GM19023 (cell line): Measurements from ENCODE around the gene HECTD4.
"Not testable (repeated sequence)": the region's sequence is repeated elsewhere in the genome, so short reads cannot be mapped to it uniquely, and the experiment has no call there.

Experiments
- ATAC-seq: cut with Tn5 transposase; IDR thresholded peaks from one replicate; pipeline ENCODE4 v1.9.1; 2021; ENCODE audit warnings: mild to moderate bottlenecking, moderate library complexity; ENCODE audit not compliant: unreplicated experiment

The HECTD4 gene

DNA sequence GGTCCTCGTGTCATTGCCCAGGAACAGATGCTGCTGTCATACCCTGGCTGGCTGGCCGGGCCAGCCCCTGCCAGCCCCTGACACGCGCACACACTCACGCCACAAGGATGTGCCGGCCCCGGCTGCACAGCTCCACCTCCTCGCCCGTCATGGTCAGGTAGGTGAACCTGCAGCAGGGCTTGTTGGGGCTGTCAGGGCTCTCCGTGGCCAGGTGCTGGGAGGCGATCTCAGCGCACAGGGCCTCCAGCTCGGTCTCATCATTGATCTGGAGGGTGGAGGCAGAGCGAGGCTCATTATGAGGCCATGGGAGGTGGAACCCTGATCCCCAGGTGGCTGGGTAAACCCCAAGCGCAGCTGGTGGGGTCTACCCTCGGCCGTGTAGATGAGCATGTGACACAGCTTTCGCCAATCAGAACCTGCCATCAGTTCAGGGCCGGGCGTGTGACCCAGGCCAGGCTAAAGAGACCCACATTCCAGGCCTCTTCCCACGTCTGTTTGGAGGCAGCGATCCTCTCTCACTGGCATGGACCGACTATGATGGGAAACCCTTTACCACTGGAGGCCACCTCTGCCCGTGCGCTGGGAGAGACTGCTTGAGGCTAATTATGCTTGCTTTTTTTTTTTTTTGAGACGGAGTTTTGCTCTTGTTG is 218.1 kb downstream of the HECTD4 start:
- no peak for ATAC-seq

DNA sequence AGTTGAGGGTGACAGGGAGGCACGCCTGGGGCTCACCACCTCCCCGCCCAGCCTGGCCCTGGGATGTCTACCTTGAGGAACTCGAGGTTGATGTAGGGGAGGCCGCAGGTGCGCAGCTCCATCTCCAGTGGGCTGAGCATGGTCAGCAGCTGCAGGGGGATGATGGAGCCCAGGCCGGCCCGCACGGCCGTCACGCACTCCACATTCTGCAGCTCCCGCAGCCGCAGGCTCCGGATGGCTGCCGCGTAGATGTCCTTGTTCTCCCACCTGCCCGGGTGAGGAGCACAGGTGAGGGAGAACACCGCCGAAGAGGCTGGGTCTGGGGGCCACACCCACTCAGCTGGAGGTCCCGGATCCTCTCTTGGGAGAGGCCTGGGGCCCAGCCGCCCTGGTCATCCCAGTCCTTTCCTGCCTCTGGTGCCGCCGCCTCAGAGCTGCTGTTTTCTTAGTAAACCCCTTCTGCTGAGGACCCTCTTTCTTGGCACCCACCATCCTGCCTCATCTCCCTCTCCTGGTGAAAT is 218.7 kb downstream of the HECTD4 start:
- no peak for ATAC-seq

DNA sequence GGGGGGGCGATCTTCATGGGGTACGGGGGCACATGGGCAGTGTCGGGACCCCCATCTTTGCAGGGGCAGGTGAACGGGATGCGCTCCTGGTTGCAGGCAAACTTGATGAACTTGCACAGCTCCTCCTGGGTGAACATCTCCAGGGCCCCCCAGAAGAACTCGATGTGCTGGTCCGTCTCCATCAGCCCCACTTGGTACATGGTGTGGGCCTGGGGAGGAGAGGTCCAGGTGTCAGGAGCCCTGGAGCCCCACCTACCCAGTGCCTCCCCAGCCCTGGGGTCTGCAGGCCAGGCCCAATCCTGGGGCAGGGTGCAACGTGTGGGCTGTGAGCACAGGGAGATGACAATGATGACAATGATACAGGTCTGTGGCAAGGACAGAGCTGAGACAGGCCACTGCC is 219.2 kb downstream of the HECTD4 start:
- no peak for ATAC-seq

DNA sequence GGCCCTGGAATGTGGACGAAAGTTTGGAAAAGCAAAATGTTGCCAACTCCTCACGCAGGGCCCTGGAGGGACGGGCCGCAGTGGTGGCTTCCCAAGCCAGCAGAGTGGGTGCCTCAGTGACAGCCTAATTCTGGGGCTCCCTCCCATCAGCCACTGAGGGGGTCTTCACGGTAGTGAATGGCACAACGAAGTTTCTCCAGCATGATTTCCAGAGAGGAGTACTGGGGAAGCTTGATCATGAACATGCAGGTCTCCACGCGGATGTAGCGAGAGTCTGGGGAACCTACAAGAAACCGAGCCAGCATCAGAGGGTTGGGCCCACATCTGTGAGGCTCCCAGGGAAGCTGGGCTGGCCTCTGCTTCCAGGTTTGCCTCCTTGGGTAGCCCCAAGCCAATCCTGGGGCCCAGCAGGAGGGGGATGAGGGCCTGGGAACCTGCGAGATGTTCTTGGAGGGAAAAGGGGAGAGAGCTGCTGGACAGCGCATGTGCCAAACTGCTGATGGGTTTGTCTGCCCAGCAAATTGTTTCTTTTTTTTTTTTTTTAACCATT is 219.9 kb downstream of the HECTD4 start:
- ATAC-seq: no peak

DNA sequence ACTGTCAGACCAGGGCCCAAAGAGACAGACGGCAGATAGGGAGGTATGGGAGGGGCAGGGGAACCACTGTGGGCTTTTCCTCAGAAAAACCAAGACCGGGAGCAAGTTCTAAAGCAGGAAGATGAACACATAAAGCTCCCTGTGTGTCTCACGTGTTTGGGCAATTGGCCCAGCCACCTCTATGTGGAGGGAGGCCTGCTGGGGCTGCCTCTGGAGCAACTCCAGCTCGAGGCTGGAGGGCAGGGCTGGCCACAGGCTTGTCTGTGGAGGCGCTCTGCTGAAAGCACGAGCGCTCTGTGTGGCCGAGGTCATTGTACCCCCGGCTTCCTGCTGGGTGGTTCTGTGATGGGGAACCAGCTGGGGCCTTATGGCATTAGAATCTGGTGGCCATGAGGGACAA is 220.5 kb downstream of the HECTD4 start:
- no peak for ATAC-seq

DNA sequence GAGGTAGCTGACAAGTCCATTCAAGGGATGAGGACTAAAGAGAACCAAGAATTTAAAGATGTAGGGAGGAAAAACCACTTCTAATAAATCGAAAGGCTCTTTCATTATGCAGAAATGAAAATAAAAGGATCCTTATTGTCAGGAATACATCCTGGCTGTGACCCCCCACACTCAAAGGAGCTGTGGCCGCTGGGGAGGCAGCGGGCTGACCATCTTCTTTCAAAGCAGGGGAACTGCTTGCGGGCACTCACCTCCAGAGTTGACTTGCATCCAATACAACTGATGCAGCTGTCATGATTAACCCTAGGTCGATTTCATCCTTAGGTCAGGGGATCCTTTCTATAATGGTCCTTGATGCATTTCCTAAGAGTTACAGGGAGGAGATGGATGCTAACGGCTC is 221.6 kb downstream of the HECTD4 start:
- no peak for ATAC-seq

DNA sequence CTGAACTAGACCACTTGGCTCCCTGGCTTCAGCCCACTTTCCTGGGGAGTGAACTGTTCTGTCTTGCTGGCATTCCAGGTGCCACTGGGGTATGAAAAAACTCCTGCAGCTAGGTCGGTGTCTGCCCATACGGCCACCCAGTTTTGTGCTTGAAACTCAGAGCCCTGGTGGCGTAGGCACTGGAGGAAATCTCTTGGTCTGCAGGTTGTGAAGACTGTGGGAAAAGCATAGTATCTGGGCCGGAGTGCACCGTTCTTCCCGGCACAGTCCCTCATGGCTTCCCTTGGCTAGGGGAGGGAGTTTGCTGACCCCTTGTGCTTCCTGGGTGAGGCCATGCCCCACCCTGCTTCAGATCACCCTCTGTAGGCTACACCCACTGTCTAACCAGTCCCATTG is 223.1 kb downstream of the HECTD4 start:
- no peak for ATAC-seq

DNA sequence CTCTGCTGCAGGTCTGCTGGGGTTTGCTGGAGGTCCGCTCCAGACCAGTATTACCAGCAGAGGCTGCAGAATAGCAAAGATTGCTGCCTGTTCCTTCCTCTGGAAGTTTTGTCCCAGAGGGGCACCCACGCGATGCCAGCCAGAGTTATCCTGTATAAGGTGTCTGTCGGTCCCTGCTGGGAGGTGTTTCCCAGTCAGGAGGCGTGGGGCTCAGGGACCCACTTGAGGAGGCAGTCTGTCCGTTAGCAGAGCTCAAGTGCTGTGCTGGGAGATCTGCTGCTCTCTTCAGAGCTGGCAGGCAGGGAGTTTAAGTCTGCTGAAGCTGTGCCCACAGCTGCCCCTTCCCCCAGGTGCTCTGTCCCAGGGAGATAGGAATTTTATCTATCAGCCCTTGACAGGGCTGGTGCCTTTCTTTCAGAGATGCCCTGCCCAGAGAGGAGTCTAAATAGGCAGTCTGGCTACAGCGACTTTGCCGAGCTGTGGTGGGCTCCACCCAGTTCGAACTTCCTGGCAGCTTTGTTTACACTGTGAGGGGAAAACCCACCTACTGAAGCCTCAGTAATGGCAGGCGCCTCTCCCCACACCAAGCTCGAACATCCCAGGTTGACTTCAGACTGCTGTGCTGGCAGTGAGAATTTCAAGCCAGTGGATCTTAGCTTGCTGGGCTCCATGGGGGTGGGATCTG is 223.6 kb downstream of the HECTD4 start:
- ATAC-seq: not testable (repeated sequence)

DNA sequence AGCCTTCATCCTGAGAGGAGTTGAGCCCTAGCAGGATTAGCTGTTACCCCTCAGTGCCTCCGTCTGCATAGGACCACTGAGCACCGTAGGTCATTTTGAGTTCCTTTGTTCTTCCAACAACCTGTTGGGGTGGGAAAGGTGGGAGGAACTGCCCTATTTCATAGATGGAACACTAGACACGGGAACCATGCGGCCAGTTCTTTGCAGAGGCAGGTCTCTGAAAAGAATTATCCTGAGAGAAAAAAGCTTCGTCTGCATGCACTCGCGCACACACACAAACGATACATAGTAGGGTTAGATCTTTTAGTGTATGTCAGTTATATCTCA is 228.4 kb downstream of the HECTD4 start:
- no peak for ATAC-seq

DNA sequence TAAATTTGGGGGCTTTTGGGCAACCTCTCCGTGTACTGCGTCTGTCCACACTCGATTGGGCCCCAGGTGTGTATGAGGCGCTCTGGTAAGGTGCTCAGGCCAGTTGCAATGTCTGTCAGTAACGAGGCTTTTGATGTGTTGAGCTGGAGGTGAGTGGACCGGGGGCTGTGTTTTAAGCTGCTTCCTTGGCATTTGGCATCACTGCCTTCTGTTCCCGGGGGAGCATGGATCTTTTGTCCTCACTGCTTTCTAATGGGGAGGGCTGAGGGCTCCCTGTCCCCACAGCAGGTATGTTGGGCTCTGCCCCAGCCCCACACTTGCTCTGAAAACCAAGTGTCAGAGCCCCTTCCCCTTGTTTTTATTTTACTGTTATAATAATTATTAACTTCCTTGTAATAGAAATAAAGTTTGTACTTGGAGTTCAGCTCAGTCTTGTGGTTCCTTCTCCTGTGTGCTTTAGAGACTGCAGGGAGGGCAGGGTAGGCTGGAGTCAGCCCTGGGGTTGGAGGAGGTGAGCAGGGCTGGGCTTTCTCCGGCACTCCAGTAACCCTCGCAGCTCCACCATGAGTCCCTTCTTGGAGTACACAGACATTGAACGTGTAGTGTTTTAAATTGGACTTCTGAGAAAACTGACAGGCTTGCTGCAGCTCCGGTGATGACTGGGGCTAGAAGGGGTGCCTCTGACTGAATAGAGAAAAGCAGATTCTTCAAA is 228.9 kb downstream of the HECTD4 start:
- no peak for ATAC-seq

DNA sequence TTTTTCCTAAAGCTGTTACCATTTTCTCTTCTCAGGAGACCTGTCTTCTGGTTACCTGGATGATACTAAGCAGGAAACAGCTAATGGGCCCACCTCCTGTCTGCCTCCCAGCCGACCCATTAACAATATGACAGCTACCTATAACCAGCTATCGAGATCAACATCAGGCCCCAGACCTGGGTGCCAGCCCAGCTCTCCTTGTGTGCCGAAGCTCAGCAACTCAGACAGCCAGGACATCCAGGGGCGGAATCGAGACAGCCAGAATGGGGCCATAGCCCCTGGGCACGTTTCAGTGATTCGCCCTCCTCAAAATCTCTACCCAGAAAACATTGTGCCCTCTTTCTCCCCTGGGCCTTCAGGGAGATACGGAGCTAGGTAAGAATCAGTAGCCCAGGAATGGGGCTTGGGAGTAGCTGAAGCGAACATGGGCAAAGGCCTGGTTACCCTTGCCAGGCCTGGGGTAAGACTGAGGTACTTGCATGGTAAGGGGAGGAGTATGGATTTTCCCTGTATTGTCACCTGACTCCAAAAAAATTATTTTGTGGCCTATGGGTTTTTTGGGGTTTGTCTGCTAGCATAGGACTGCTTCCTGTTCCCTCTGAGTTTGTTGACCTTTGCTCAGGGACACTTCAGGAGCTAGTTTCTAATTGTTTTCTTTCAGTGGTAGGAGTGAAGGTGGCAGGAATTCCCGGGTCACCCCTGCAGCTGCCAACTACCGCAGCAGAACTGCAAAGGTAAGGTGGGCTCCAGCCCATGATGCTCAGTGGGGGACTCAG is 230.3 kb downstream of the HECTD4 start:
- no peak for ATAC-seq

DNA sequence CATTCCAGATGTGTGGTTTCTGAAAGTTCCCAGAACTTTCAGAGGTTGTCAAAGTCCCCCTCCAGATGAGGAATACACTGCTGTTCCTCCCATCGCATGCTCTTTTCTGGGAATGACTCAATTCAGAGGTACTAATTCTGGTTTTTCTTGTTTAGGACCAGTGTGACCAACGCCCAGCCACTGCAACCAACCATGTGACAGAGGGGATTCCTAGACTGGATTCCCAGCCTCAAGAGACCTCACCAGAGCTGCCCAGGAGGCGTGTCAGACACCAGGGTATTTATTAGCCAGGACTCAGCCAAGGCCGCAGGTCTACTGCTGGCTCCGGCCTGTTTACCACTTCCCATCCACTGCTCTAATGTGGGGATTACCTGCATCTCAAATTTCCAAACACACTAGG is 232.6 kb downstream of the HECTD4 start:
- ATAC-seq: no peak

DNA sequence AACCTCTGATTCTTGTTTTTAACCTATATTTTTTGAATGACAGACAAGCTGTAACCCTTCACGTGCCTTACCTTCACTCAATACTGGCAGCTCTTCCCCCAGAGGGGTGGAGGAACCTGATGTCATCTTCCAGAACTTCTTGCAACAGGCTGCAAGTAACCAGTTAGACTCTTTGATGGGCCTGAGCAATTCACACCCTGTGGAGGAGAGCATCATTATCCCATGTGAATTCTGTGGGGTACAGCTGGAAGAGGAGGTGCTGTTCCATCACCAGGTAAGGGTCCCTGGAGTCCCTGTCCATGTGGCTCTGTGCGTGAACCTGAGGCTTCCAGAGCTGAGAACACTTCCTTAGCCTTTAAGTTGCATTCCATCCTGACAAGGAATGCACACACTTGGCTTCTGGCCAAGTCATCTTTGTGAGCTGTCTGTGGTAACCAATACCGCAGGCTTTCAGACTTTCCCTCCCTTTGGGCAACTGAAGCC is 234.2 kb downstream of the HECTD4 start:
- ATAC-seq: no peak

DNA sequence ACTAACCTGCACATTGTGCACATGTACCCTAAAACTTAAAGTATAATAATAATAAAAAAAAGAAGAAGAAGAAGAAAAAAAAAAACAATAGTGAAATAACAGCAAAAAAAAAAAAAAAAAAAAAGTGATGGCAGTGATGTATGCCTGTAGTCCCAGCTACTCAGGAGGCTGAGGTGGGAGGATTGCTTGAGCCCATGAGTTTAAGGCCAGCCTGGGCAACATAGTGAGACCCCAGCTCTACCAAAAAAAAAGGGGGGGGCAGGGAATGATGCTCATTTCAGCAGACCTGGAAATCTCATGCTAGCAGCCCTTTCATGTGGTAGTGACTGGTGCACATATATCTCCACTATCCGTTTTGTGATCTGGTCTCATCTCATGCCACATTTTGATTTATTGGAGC is 236.1 kb downstream of the HECTD4 start:
- no peak for ATAC-seq

DNA sequence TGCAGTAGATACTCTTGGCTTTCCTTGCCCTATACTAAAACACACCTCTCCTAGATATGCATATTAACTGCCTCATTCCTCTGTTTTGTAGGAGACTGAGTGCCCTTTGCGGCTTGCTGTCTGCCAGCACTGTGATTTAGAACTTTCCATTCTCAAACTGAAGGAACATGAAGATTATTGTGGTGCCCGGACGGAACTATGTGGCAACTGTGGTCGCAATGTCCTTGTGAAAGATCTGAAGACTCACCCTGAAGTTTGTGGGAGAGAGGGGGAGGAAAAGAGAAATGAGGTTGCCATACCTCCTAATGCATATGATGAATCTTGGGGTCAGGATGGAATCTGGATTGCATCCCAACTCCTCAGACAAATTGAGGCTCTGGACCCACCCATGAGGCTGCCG is 241.5 kb downstream of the HECTD4 start:
- no peak for ATAC-seq

DNA sequence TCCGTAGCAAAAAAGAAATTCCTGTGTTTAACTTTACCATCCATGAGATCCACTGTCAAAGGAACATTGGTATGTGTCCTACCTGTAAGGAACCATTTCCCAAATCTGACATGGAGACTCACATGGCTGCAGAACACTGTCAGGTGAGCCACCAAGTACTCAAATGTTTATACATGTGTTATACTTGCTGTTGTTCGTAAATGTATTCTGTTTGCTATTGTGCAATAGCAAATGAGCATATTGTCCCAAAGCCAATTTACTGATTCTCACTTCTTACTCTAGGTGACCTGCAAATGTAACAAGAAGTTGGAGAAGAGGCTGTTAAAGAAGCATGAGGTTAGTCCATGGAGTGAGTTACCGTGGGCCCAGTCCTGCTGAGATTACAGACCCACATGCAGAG is 247.5 kb downstream of the HECTD4 start:
- ATAC-seq: no peak

DNA sequence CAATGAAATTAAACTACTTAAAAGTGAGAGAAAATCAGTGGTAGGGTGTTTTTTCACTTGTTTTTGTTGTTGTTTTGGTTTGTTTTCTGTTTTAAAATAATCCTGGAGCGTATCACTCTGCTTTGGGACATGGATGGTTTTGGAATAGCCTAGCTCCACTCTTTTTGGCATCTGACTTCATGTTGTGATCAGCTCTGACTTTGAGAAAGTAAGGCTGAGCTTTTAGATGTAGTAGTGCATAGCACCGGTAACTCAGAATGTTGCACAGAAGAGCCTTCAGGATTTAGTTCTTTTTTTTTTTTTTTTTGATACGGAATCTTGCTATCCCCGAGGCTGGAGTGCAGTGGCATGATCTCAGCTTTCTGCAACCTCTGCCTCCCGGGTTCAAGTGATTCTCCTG is 248.8 kb downstream of the HECTD4 start:
- no peak for ATAC-seq

DNA sequence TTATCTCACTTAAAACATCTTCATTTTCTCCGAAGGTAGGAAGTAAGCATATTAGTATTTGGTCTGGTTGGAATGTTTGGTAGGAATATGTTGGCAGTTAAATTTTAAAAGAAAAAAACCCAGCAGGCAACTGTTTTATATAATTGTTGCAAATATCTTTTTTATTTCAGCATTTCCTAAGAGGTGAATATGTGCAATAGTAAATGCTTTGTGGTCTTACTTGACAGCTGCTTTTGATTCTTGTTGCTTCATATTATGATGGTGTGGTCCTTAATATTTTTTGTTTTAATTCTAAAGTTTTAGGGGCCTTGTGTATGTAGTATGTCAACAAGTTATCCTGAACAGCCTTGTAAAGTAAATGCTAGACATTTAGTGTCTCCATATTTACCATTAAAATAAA is 250.5 kb downstream of the HECTD4 start:
- ATAC-seq: no peak

DNA sequence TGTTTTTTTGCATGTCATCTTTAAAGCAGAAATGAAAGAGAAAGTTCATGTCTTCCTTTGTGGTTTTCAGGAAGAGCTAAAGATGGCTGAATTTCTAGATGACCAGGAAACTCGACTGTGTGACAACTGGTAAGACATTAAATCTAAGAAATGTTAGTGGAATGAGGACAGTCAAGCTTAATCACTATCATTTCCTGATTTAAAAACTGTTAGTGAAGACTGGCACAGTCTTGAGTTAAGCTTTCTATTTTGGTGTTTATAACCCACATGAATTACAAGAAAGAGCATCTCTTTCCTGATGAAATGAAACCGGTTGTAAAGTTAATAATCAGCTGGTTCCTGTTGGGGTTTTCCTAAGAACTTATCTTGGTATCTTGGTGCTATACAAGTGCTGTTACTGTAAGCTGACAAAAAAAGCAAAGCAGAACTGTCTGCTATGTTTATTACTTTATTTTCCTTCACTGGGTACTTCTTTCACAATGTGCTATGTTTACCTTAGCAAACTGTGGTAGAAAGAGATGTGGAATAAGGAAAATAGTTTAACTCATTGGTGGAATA is 251.7 kb downstream of the HECTD4 start:
- ATAC-seq: no peak

DNA sequence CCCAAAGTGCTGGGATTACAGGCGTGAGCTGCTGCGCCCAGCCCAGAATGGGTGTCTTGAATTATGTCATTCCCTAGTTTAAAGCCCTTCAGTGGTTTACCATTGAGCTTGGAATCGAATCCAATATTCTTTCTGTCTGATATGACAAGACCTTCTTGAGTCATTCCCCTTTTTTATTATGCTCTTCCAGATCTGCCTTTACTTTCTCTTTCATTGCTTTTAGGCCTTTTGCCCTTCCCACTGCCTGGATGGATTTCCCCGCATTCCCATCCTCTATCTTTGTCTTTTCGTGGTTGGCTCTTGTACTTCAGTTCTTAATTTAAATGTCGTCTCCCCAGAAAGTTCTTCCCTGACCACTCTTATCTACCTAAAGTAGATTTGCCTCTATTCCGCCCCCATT is 255.3 kb downstream of the HECTD4 start:
- ATAC-seq: no peak

DNA sequence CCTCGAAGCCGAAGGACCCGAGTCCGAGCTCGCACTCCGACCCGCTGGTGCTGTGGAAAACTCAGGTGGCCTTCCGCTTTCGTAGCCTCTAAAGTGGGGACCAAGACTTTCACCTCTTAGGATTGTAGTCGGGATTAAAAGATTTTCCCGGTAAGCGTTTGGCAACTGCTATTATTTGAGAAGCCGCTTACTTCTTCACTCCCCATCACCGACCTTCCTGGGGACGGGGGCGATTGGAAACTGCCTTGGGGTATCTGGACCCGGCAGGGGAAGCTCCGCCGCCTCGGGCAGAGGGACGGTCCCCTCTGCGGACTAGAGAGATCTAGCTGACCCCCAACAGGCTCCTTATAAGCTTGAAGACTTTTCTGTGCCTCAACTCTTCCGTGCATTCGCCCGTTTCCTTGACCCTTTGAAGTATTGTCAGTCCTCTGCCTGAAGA is 256.2 kb downstream of the HECTD4 start:
- ATAC-seq: no peak
